ENCODE data around the gene FAM222B.
A peak's percentile ranks its signal among the peaks of the same experiment; 100 is the strongest.
"Not testable (repeated sequence)": the region's sequence is repeated elsewhere in the genome, so short reads cannot be mapped to it uniquely, and the experiment has no call there.

FAM222B gene

DNA sequence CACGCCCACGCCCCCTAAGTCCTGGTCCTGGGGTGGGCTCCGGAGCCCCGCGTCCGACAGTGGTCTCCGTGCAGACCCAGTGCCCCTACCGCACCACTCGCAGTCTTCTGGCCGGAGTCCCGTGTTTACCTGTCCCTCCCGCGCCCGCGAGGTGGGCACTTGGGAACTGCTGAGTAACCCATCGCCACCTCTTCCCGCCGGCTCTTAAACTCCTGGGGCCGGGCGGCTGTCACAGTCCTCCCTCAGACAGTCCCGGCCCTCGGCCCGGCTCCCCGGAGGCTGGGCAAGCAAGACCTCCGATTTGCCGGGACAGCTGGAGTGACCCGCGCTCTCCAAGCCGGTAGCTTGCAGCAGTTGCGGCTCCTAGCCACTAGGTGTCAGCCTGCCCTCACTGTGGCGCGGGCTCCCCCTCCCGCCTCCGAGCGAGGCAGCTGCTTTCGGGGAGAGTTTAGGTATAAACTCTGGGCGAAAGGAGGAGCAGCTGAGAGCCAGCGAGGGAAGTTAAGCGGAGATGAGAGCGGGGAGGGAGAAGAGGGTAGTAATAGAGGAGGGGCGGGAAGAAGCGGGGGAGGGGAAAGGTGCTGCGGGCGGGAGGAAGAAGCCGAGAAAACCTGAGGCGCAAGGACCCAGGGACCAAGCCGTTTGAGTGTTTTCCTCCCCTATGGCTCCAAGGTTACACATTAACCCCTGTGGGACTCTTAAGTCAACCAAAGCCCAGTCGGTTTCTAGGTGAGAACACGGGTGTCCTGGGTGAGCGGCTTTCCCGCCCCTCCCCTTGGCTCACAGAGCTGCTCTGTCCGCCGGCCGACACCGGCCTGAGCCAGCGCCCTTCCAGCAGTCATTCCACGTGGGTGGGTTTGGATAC lies 115.7 kb downstream of the FAM222B start:
- peak; percentile 79 for DNase-seq (ENCODE audit: low read depth)

DNA sequence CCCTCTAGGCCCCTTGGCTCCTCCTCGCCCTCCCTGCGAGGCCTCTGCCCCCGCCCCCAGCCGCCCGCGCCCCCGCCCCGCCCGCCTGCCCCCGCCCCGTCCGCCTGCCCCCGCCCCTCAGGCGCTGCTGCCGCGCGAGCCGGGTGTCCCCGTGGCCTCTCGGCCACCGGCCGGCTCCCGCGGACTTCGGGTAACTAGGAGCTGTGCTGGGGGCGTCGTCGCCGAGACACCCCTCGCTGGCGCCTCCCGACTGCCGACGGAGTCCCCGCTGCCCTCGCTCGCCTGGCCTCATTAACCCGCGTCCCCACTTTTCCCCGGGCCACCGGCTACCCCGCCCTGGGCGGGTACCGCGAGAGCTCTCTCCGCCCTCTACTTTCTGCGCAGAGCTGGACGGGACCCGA lies 116.4 kb downstream of the FAM222B start, which contains the start of gene TLCD1:
Gene TLCD1 (minus strand): TSS at position 8 of the 401 bp plus-strand sequence. CDS start 136 bp downstream, outside the sequence.
- peak; percentile 58 for DNase-seq (ENCODE audit: low read depth)

DNA sequence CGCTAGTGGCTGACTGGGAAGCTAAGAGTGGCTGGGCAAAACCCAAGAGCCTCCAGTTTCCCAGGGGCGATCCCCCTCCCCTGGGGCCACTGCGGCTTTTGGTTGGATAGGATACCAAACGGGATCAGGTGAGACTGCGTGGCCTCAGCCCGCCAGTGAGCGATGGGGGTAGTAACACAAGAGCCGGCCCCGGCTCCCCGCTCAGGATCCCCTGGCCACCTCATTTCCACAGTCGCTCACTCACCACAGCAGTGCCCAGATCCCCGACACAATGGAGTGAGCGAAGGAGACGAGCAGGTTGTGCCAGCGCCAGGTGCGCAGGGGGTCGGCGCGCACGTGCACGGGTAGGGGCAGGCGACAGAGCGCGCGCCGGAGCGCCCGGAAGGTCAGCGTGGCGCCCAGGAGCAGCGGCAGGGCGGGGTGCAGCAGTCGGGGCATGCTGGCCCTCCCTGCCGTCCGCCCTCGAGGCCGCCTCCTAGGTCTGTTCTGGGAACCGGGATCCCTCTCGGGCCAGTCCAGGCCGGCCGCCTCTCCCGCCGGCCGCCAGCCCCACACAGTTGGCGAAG lies 116.8 kb downstream of the FAM222B start:
- no peak for DNase-seq (ENCODE audit: low read depth)

DNA sequence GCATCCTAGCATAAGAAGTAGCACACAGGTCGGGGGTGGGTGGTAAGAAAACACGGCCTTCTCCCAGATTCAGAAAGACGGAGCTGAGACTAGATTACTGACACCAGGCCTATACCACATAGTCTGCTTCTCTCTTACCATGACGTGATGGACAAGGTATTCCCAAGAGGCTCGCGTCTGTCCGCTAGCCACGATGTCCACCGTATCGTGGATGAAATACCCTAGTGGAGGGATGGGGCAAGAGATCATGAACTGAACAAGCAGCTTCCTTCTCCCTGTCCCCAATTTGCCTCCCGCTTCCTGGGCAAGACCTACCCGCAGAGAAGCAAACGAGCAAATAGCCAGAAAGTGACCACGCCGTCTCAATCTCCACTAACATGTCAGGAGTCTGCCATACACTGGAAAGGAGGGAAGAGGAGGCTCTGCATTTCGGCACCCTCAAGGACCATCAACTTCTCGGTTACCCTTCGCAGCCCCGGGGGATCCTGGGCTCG lies 117.4 kb downstream of the FAM222B start:
- DNase-seq (ENCODE audit: low read depth) = no peak

DNA sequence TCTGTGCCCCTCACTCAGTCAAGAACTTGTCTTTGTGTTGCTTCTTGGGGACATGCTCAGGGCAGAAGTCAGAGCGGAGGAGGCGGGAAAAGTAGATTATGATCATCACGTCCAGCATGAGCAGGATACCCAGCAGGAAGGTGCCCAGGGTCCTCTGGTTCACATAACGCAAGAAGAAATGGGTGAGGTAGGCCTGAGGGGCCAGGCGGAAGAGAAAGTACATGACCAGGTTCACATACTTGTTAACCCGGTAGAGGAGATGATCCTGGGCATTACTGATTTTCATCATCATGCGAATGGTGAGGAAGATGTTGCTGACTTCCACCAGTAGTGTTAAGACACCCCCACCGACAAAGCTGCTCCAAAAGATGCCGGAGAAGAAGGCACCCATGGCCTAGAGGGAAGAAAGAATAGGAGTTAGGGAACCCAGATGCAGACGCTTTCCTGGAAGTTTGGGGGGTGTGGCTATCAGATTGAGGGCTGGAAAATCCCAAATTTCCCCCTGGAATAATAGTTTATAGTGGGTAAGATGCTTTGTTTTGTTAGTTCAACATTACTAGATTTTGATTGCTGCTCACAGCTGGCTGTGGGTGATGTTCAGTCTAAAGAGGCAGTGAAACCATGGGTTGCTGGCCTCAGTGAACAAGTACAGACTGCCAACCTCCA lies 118.0 kb downstream of the FAM222B start:
- DNase-seq (ENCODE audit: low read depth) = no peak

DNA sequence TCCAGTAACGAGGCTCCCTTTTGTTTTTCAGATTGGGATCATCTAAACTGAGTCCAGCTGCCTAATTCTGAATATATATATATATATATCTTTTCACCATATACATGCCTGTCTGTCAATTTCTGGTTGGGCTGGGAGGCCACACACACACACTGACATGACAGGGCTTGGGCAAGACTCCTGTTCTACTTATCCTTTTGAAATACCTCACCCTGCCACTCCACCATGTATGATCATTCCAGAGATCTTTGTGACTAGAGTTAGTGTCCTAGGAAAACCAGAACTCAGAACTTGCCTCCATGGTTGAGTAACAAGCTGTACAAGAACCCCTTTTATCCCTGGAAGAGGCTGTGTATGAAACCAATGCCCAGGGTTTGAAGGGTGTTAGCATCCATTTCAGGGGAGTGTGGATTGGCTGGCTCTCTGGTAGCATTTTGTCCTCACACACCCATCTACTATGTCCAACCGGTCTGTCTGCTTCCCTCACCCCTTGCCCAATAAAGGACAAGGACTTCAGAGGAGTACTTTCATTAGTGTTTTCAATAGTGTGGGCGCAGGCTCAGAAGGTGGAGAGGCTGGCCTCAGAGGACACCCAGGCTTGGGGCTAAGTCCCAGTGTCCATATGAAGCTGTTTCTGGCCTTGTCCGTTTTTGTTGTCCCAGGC lies 118.6 kb downstream of the FAM222B start:
- not testable (repeated sequence) for DNase-seq (ENCODE audit: low read depth)

DNA sequence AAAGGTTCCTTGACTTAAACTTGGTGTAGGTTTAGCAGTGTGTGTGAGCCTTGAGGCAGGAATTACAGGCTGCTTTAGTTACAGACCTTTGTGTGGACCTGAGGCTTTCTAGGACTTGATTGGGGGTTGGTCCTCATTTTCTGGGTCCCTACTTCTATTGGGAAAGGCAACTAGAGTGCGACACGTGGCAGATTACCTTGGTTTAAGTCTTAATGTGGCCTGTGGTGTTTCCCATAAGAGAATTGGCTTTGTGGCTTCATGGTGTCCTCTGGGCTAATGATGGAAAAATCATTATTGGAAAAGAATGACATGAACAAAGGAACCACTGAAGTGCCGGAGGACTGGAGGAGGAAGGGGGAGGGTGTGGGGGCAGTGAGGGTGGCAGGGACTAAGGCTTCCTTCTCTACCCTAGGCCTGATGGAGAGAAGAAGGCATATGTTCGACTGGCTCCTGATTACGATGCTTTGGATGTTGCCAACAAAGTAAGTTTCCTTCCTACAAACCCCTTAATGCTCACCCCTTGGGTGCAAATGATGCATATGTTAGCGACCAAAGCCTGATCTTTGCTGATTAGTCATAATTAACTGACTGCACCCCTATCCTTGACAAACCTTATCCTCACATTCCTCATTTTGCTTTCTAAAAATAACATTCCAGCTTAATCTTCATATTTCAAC lies 119.3 kb downstream of the FAM222B start:
- DNase-seq (ENCODE audit: low read depth) = no peak

DNA sequence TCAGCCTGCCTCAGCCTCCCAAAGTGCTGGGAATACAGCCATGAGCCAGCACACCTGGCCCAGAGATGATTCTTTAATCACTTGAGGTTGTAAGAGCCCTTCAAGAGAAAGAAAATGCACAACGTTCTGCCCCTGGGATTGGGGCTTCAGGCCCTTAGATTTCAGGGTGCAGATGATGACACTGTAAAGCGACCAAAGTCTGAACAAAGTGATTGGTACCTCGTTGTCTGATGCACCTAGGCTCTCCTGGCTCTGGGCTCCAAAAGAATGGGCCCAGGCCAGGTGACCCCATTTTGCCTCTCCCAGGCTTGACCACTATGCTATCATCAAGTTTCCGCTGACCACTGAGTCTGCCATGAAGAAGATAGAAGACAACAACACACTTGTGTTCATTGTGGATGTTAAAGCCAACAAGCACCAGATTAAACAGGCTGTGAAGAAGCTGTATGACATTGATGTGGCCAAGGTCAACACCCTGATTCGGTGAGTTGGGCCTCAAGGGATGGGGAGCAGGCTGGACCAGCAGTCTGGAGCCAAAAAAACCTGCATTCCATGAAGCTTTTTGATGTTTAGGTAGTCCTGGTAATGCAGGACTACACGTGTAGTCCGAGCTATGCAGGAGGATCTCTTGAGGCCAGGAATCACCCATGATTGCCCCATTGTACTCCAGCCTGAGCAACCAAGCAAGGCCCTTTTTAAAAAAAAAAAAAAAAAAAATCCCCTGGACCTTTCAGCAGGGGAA lies 120.0 kb downstream of the FAM222B start:
- DNase-seq (ENCODE audit: low read depth) = no peak

DNA sequence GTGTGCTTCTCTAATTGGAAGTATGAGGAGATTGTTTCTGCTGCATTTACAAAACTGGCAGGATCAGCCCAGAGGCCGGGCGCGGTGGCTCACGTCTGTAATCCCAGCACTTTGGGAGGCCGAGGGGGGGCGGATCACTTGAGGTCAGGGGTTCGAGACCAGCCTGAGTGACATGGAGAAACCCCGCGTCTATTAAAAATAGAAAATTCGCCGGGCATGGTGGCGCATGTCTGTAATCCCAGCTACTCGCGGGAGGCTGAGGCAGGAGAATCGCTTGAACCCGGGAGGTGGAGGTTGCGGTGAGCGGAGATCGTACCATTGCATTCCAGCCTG lies 121.6 kb downstream of the FAM222B start:
- DNase-seq (ENCODE audit: low read depth) = not testable (repeated sequence)

DNA sequence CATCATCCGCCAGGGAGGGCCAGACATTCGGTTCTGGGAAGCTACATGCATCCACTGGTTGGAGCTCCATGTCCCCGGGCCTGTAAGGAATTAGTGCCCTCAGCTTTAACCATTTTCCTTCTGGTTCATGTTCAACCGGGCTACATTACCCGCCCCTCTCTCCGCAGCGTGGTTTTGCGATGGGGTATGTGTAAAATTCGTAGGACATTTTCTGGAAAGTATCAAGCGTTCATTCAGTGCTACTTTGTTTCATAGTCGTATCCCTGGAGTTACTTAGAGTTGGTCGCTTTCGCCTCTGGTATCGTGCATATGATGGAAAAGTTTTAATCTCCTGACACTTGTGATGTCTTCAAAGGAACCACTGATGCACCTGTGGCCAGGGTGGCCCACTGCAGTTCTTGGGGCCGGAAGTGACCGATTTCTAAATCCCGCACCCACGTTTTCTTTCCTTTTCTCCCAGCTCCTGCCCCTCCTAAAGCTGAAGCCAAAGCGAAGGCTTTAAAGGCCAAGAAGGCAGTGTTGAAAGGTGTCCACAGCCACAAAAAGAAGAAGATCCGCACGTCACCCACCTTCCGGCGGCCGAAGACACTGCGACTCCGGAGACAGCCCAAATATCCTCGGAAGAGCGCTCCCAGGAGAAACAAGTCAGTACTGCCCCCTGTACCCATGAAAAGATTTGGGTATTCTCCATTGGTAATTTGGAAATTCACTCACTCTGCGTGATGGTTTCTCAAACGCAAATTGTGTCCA lies 122.2 kb downstream of the FAM222B start:
- no peak for DNase-seq (ENCODE audit: low read depth)

DNA sequence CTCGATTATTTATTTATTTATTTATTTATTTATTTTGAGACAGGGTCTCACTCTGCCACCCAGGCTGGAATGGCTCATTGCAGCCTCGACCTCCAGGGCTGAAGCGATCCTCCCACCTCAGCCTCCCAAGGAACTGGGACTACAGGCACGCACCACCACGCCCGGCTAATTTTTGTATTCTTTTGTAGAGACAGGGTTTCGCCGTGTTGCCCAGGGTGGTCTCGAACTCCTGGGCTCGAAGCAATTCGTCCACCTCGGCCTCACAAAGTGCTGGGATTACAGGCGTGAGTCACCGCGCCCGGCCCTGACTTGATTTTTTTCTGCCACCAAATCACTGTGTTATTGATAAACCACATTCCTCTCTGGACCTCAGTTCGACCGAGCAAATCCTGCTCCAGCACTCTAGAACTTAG lies 123.6 kb downstream of the FAM222B start:
- no peak for DNase-seq (ENCODE audit: low read depth)

DNA sequence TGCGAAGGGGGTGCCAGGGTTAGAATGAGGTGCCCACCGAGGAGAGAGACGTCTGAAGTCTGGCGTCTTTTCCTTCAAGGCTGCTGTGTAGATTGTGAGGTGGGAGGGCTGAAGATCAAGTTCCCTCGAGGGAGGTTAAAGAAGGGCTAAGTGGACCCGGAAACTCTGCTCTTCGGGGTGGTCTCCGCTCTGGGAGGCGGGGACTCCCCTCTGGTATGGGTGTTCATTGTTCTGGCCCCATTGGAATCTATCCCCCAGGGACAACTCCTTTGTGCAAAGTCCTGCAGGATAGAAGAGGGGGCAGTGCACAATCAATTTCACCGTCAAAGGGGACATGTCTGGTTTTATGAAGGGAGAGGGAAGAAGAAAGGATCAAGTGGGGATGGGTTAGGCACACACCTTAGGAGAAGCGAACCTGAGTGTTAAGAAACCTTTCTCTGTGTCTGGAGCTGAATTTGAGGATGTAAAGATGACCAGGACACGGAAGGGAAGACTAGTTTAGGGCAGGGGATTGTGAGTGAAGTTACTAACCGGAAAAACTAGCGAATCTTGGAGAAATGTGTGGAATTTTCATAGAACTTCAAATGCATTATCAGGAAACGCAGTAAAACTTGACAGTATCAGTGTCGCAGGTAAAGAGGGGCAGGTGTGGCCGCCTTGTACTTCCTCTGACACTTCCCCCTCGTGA lies 124.1 kb downstream of the FAM222B start:
- no peak for DNase-seq (ENCODE audit: low read depth)

DNA sequence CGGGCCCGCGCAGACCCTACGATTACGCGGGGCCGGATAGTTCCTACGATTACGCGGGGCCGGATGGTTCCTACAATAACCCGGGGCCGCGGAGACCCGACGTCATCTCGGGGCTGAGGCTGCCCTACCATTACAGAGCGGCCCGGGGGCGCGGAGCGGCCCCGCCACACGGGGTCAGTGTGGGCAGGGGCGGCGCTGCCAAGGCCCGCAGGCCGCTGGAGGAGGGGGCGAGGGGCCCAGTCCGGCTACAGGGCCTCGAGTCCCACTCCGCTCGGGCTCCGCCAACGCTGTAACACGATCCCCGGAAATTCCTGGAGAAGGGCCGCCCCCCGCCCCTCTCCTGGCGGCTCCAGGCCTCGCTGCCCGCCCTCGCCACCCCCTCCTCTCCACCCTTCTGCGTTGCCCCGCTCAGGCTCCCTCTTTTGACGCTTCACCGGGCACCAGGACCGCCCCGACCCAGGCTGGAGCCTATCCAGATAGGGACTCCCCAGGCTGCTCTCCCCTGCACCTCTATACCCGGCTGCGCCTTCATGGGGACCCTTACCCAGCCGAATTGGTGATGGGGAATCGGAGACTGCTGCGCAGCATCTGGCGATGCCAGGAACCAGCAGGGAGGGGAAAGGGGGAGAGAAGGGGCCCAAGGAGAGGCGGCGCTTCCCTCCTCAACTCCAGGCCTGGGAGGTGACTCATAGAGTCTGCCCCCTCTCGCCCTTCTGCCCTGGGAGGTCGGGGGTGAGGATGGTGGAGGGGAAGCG lies 124.8 kb downstream of the FAM222B start, which contains the start of gene RAB34:
Gene RAB34 (minus strand): TSS at position 291 of the 755 bp plus-strand sequence. CDS start 602 bp downstream, outside the sequence.
- no peak for DNase-seq (ENCODE audit: low read depth)

DNA sequence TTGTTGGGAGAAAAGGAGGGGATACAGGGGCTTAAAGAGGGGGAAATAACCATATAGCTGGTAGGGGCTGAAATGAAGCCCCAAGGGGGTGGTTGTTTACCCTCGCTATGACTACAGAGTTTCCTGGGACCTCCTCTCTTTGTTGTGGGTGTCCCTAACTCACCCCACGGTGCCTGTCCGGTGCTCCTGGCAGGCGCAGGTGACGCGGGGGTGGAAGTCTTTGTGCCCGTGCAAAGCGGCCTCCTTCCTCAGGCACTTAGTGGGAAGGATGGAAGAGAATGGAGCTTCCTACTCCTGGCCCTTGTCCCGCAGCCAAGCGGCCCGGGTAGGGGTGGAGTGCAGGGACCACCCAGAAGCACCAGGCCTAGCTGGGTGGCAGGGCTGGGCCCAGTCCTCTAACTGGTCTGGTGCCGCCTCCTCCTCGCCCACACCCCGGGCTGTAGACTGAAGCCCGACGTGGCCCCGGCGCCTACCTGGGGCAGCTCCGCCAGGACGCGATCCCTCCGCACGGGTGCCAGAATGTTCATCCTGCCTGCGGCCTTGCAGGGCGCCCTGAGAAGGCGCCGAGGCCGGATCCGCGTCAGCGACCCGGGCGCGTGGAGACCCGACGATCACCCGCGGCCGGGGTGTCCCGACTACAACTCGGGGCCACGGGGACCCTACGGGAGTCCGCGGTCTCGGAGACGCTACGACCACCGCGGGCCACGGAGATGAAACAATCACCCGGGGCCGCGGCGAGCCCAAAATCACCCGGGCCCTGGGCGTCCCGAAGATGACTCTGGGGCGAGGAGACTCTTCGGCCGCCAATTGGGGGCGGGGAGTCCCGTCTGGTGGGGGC lies 125.6 kb downstream of the FAM222B start:
- DNase-seq (ENCODE audit: low read depth) = no peak

DNA sequence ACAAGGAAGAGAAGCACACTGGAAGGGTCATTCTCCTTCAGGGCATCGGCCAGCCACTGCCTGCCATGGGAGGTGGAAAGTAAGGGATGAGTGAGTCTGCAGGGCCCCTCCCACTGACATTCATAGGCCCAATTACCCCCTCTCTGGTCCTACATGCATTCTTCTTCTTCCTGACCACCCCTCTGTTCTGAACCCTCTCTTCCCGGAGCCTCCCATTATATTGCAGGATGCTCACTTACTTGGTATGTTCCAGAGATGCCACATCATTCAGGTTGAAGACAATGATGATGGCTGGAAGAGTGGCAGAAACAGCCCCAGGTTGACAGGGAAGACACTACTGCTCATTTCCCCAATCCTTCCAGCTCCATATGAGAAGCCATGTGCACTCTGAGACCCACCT lies 127.4 kb downstream of the FAM222B start:
- DNase-seq (ENCODE audit: low read depth) = no peak

DNA sequence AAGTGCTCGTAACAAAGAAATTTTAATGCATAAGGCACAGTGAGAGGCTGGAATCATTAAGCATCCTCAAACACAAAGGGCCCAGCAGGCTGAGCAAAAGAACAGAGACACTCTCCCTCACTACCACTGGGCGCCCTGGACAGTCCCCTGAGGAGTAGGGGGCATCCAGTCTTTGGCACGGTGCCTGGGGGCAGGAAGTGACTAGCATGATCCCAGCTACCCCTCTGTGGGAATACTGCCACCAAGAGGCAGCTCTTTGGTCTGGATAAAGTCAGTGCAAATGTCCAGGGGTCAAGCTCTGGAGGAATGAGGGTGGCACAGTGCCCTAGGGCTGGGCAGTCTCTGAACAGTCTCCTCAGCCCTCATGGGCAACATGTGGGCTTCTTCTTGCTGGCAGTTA lies 128.3 kb downstream of the FAM222B start:
- no peak for DNase-seq (ENCODE audit: low read depth)

DNA sequence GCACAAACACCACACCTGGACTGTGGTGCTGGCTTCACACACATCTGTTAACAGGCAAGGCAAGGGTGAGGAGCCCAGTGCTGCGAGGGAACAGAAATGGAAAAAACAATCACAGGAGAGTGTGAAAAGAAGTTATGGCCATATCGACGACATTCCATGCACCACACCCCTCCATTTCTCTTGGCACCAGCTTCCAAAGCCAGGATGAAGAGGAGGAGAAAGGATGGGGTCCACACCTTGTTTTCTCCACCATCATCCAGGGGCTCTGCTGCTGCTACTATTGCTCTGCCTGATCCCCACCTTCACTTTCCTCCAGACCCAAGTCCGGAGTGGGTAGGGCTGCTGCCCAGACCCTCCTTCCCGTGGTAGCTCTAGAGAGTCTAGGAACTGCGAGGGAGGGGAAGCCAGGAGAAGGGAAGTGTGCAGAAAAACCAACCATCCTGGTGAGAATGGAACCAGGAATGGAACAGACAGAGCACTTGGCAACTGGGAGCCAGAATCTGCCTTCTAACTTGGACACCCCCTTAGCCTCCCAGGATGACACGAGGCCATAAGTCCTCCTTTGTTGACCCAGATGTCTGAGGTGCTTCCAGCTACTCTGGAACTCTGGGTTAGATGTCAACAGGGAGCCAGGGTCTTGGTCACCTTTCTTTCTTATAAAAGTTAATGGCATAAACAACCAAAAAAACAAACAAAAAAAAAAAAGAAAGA lies 129.7 kb downstream of the FAM222B start:
- no peak for DNase-seq (ENCODE audit: low read depth)
